GM21390 (cell line): ENCODE data around the gene MED16.
"Not testable (repeated sequence)": the region's sequence is repeated elsewhere in the genome, so short reads cannot be mapped to it uniquely, and the experiment has no call there.

Source experiments
- ATAC-seq: cut with Tn5 transposase; IDR thresholded peaks from one replicate; pipeline ENCODE4 v1.9.1; 2021; ENCODE audit not compliant: unreplicated experiment

MED16 gene

DNA sequence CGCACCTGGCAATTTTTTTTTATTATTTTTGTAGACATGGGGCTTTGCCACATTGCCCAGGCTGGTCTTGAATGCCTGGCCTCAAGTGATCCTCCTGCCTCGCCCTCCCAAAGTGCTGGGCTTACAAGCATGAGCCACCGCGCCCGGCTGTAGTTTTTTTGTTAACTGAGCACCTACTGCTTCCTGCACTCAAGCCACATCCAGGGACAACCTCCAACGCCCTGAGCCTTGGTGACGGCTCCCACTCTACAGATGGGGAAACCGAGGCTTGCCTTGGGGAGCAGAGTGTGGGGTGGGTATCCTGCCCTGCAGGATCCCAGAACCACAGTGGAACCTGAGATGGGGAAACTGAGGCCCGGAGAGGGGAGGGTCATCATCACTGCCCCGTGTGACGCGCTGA is 37.8 kb downstream of the MED16 start:
- ATAC-seq: no peak

DNA sequence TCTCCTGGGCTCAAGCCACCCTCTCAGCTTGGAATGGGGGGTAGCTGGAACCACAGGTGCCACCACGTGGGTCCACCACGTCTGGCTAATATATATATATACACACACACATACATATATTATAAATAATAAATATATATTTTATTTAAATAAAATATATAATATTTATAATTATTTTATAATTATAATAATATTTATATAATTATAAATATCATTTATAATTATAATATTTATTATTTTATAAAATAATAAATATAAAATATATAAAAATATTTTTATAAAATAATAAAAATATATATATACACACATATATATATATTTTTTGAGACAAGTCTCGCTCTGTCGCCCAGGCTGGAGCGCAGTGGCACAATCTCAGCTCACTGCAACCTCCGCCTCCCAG is 38.4 kb downstream of the MED16 start:
- ATAC-seq: no peak

DNA sequence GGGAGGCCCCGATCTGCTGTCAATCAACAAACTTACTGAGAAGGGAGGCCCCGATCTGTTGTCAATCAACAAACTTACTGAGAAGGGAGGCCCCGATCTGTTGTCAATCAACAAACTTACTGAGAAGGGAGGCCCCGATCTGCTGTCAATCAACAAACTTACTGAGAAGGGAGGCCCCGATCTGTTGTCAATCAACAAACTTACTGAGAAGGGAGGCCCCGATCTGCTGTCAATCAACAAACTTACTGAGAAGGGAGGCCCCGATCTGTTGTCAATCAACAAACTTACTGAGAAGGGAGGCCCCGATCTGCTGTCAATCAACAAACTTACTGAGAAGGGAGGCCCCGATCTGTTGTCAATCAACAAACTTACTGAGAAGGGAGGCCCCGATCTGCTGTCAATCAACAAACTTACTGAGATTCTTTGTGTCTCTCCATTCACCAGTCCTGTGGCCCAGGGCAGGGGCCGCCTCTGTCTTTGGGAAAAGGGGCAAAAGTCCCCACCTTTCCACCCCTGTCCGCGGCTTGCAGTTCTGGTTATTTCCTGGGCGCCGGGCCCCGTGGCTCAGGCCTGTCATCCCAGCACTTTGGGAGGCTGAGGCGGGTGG is 39.3 kb downstream of the MED16 start:
- ATAC-seq: not testable (repeated sequence)

DNA sequence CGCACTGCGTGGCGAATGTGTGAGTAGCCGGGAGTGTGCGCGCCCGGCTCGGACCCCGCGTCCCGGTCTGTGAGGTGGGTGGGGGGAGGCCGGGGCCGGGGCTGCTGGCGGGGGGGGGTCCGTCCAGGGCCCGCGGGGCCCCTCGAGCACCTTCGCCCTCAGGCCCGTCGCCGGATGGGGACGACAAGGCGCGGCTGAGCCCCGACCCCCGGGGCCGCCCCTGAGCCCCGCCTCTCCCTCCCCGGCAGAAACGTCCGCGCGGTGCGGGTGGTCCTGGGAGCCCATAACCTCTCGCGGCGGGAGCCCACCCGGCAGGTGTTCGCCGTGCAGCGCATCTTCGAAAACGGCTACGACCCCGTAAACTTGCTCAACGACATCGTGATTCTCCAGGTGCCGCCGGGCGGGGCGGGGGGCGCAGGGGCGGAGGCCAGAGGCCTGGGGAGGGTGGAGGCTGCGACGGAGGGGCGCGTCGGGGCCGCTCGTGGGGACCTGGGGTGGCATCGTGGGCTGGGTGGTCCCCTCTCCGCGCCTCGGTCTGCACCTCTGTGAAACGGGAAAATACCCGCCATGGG is 39.9 kb downstream of the MED16 start:
- no peak for ATAC-seq

DNA sequence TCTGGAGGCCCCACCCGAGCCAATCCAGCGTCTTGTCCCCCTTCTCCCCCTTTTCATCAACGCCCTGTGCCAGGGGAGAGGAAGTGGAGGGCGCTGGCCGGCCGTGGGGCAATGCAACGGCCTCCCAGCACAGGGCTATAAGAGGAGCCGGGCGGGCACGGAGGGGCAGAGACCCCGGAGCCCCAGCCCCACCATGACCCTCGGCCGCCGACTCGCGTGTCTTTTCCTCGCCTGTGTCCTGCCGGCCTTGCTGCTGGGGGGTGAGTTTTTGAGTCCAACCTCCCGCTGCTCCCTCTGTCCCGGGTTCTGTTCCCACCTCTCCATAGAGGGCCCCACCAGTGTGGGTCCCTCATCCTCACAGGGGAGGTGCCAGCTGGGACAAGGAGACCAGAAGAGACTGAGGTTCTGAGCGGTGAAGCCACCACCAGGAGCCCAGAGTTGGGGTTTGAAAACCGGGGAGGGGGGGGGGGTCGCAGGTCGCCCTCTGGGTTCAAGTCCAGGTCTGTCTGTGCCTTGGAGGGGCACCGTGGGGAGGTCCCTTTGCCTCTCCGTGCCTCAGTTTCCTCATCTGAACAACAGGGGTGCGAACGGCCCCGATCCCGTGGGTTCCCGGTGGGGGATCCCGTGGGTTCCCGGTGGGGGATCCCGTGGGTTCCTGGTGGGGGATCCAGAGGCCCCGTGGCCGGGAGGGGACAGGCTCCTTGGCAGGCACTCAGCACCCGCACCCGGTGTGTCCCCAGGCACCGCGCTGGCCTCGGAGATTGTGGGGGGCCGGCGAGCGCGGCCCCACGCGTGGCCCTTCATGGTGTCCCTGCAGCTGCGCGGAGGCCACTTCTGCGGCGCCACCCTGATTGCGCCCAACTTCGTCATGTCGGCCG is 40.6 kb downstream of the MED16 start, which contains the start of gene ELANE:
Gene ELANE (plus strand): TSS at position 168 of the 878 bp plus-strand sequence. CDS start 26 bp downstream, at position 194.
- no peak for ATAC-seq

DNA sequence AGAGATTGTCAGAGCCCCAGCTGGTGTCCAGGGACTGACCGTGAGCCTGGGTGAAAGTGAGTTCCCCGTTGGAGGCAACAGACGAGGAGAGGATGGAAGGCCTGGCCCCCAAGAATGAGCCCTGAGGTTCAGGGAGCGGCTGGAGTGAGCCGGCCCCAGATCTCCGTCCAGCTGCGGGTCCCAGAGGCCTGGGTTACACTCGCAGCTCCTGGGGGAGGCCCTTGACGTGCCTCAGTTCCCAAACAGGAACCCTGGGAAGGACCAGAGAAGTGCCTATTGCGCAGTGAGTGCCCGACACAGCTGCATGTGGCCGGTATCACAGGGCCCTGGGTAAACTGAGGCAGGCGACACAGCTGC is 42.0 kb downstream of the MED16 start:
- no peak for ATAC-seq

DNA sequence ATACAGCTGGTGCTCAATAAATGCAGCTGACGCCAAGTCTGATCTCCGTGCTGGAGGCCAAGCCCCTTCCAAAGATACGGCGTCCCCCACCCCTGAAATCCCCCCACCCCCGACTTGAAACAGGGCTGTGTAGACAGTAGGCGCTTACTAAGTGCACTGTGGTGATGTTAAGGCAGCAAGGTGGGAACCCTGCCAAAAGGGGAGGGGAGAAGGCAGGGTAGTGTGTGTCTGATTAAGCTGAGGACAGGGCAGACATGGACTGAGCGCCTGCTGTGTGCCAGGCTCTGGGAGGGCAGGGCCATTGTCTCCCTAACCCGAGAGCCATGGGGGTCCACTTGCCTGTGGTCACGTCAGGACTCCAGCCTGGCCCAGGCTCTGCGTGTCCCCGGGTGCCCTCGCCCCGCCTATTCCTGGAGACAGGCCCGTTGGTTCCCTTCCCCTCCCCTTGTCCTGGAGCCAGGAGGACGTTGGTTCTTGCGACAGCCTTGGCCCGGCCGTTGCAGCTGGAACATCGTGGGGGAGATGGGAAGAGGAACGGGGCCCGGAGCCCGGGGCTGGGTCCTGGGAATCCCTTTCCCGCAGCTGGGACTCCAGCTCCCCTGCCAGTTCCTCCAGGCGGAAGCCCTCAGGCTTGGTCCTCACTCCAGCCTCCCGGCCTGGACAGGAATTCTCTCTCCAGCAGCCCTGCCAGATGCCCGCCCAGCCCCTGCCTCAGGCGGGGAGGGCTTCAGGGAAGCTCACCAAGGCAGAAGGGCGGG is 42.6 kb downstream of the MED16 start:
- ATAC-seq: no peak

DNA sequence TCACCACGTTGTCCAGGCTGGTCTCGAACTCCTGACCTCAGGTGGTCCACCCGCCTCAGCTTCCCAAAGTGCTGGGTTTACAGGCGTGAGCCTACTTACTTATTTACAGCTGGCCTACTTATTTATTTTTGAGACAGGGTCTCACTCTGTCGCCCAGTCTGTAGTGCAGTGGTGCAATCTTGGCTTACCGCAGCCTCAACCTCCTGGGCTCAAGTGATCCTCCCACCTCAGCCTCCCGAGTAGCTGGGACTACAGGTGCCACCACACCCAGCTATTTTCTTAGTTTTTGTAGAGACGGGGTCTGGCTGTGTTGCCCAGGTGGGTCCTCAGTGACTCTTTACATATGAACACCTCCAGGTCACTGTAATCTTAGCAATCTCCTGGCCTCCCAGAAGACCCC is 43.8 kb downstream of the MED16 start:
- not testable (repeated sequence) for ATAC-seq

DNA sequence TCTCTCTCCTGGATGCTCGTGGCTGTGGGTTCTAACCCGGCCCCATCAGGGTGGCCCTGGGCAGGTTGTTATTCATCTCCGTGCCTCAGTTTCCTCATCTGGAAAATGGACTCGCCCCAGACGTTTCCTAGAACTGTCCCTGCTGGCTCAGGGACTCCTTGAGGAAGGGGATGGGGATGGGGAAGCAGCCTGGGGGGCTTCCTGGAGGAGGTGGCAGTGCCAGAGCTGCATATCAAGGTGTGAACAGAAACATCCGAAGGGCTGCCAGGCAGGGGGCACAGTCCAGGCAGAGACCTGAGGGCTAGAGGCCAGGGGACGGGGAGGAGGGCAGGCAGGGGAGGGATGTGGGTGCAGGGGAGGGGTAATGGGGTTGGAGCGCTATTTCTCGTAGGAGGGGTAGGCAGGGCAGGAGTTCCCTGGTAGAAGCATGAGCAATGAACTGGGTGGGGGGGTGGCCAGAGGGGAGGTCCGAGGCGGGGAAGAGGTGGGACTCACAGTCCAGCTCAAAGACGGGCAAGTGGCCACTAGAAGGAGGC is 44.5 kb downstream of the MED16 start:
- no peak for ATAC-seq

DNA sequence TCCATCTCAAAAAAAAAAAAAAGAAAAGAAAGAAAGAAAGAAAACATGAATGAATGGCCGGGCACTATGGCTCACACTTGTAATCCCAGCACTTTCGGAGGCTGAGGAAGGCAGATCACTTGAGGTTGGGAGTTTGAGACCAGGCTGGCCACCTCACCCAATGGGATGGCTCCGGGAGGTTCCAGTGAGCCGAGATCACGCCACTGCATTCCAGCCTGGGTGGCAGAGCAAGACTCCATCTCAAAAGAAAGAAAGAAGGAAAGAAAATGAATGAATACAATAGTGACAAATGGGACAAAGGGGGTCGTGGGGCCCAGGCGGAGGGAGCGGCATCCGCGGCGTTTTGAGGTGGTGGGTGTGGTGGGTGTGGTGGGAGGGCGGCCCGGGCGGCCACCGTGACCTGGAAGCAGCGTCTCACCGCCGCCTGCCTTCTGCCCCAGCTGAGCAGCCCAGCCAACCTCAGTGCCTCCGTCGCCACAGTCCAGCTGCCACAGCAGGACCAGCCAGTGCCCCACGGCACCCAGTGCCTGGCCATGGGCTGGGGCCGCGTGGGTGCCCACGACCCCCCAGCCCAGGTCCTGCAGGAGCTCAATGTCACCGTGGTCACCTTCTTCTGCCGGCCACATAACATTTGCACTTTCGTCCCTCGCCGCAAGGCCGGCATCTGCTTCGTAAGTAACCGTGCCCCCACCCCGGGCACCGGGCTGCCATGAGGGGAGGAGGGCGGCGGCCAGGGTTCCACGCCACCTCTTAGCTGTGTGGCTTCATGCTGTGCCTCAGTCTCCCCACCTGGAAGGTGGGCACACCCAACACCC is 47.1 kb downstream of the MED16 start:
- ATAC-seq: no peak

DNA sequence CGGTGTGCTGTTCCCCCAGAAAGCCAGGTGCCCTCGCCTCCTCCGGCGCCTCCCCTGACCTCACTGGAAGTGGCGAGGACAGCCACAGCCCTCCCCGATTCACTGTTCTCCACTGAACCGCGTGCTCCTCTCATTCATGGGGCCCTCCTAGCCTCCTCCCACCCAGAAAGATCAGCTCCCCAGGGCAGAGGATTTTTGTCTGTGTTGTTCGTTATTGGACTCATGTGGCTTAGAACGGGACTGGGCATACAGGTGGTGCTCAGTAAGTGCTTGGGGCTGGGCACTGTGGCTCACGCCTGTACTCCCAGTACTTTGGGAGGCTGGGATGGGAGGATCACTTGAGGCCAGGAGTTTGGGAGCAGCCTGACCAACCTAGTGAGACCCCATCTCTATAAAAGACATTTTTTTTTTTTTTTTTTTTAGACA is 48.4 kb downstream of the MED16 start:
- no peak for ATAC-seq

DNA sequence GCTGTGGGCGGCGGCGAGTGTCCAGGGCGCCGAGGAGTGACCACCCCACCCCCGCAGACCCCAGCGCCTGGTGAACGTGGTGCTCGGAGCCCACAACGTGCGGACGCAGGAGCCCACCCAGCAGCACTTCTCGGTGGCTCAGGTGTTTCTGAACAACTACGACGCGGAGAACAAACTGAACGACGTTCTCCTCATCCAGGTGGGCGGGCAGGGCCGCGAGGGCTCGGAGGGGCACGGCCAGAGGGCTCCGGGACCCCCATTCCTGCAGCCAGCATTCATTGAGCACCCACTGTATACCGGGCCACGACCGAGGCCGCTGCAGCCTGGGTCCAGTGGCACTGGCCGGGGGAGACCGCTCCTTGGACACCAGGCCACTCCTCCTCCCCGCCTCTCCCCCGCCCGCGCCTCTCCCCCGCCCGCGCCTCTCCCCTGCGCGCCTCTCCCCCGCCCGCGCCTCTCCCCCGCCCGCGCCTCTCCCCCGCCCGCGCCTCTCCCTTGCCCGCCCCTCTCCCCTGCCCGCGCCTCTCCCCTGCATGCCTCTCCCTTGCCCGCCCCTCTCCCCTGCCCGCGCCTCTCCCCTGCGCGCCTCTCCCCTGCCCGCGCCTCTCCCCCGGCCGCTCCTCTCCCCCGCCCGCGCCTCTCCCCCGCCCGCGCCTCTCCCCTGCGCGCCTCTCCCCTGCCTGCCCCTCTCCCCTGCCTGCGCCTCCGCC is 49.0 kb downstream of the MED16 start:
- no peak for ATAC-seq

DNA sequence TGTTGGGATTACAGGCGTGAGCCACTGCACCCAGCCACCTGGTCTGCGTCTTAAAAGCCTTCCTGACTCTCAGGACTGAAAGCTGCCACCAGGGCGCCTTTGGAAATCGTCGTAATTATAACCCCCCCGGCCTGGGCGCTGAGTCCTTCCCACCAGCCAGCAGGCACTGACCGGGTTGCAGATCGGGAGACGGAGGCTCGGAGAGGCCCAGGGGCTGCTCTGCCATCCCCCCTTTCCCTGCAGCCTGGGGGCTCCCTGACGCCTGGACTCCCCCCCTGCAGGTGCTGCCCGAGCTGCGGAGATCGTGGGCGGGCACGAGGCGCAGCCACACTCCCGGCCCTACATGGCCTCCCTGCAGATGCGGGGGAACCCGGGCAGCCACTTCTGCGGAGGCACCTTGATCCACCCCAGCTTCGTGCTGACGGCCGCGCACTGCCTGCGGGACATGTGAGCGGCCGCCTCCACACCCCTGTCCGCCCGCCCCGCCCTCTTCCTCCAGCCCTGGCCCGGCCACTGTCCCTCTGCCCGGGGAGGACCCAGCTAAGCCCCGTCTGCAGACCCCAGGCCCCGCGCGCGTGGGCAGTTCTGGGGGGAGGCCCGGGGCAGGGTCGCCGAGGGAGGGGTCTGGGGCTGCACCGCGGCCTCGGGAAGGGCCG is 49.7 kb downstream of the MED16 start:
- no peak for ATAC-seq

DNA sequence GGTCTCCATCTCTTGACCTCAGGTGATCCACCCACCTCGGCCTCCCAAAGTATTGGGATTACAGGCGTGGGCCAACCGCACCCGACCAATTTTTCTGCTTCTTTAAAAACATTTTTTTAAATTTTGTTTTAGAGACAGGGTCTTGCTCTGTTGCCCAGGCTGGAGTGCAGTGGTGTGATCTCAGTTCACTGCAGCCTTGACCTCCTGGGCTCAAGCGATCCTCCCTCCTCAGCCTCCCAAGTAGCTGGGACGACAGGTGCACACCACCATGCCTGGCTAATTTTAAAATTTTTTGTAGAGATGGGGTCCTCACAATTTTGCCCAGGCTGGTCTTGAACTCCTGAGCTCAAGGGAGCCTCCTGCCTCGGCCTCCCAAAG is 50.2 kb downstream of the MED16 start:
- ATAC-seq: not testable (repeated sequence)

DNA sequence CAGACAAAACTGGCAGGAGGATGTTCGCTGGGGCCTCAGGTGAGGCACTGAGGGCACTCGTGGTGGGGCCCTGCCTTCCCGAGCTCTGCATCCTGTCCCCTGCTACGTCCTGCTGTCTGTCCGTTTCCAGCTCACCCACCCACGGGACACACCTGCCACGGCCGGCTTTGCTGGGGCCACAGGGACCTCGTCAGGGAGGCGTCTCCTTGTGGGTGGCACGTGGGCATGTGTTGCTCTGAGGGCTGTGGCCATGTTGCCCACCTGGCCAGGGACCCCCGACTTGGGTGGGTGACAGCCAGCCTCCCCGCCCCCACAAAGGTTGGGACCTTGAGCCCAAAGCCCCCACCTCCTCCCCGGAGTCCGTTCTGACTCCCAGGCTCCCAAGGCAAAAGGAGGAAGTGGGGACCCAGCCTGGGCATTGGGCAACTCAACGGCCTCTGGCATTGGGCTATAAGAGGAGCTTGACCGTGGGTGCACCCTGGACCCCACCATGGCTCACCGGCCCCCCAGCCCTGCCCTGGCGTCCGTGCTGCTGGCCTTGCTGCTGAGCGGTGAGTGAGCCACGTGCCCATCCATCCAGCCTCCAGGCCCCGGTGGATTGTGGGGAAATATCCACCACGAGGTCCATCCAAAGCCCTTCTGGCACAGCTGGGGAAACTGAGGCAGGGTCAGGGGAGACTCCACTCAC is 52.3 kb downstream of the MED16 start, which contains the start of gene PRTN3:
Gene PRTN3 (plus strand): TSS at position 481 of the 688 bp plus-strand sequence. CDS start 10 bp downstream, at position 491.
- ATAC-seq: no peak

DNA sequence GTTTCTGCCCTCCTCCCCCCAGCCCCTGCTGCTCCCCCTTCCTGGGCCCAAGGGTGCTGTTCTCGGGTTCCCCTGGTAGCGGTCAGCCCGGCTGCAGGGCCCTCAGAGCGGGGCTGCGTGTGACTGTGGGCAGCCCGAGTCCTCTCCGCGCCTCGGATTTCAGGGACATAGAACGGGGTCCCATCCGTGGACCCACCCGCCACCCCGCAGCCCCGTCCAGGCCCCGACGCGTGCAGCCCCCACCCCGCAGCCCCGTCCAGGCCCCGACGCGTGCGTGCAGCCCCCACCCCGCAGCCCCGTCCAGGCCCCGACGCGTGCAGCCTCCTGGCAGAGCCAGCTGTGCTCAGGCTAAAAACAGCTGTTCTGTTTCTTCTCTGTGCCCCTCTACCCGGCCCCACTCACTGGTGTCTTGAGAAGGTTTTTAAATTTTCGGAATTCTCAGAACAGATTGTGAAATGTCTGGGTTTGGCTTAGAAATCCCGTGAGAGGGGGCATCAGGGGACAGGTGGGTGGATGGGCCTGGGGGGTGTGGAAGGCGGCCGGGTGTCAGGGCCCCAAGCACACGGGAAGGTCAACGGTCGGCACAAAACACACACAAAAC is 57.7 kb downstream of the MED16 start:
- ATAC-seq: no peak

DNA sequence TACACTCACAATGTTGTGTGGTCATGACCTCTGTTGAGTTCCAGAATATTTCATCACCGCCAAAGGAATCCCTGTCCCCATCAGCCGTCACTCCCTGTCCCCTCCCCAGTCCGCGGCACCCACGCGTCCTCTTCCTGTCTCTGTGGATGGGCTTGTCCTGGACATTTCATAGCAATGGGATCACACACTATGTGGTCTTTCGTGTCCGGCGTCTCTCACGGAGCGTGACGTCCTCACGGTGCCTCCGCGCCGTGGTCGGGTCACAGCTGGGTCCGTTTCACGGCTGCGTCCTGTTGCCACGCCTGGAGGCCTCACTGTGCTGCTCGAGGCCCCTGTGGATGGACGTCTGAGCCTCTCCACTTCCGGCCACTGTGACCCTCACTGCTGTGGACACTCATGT is 58.8 kb downstream of the MED16 start:
- ATAC-seq: no peak
